H1 (cell line): ENCODE results near the gene LGR4. TPM values are rescaled to one million over a fixed set of nuclear protein-coding genes. Genes with fewer than 3 reads are reported as not detected.

Source experiments
- CTCF ChIA-PET: fragments of 300-600 bp; sonication (Branson Sonifier 250); formaldehyde crosslinking; loops from one replicate; lab custom pipeline; 2021; ENCODE audit not compliant: partially characterized antibody; lab: Charles Lee
- POLR2A ChIA-PET: fragments of 300-600 bp; sonication (Branson Sonifier 250); formaldehyde crosslinking; loops from one replicate; lab custom pipeline; 2021; ENCODE audit warnings: inconsistent platforms; ENCODE audit not compliant: partially characterized antibody; lab: Charles Lee
- DNase-seq, 2 experiments: peaks; one replicate each; pipeline versions ENCODE4 v3.0.0 to v3.0.0-alpha.2; 2010 to 2022; ENCODE audit warnings: low spot score in 2 of 2, low read depth in 1 of 2, mixed read lengths in 1 of 2
- FAIRE-seq: peaks from 2 replicates; lab custom pipeline; 2011; peaks lifted over from hg19 to GRCh38; lab: Jason Lieb, UNC
- H2AFZ ChIP-seq: 2 replicates; pipeline ENCODE4 v1.8.1; 2012; ENCODE audit warnings: low read length, inconsistent platforms
- H2AK5ac ChIP-seq: 2 replicates; pipeline ENCODE4 v1.6.1; 2013; ENCODE audit warnings: low read depth, low read length
- H2BK120ac ChIP-seq: replicated peaks from 2 replicates; pipeline ENCODE3; 2013; ENCODE audit warnings: low read depth, low read length, inconsistent platforms
- H2BK12ac ChIP-seq: 2 replicates; pipeline ENCODE4 v1.6.1; 2013; ENCODE audit warnings: low read depth, low read length
- H2BK15ac ChIP-seq: 2 replicates; pipeline ENCODE4 v1.6.1; 2013; ENCODE audit warnings: low read length
- H2BK20ac ChIP-seq: 2 replicates; pipeline ENCODE4 v1.6.1; 2013; ENCODE audit warnings: low read length
- H2BK5ac ChIP-seq: 2 replicates; pipeline ENCODE4 v1.6.1; 2013; ENCODE audit warnings: low read depth, low read length
- H3K14ac ChIP-seq: 2 replicates; pipeline ENCODE4 v1.6.1; 2013; ENCODE audit warnings: inconsistent platforms; ENCODE audit not compliant: insufficient read length
- H3K18ac ChIP-seq: 2 replicates; pipeline ENCODE4 v1.6.1; 2013; ENCODE audit warnings: low read length; ENCODE audit errors: extremely low read depth
- H3K23ac ChIP-seq: 2 replicates; pipeline ENCODE4 v1.6.1; 2013; ENCODE audit warnings: inconsistent platforms; ENCODE audit not compliant: insufficient read length
- H3K23me2 ChIP-seq: 2 replicates; pipeline ENCODE4 v1.6.1; 2013; ENCODE audit warnings: low read depth, low read length
- H3K27ac ChIP-seq: 2 replicates; pipeline ENCODE4 v1.6.1; 2011; ENCODE audit warnings: low read depth, low read length, inconsistent platforms
- H3K27me3 ChIP-seq, 4 experiments: replicated peaks in 1 of 4; 1 replicate in 1 of 4; 2 replicates in 3 of 4; pipeline versions ENCODE4 v1.6.1 to v1.8.1; 2011 to 2013; ENCODE audit warnings: low read length in 3 of 4, mild to moderate bottlenecking in 3 of 4, inconsistent platforms in 2 of 4, mixed read lengths in 2 of 4, moderate library complexity in 1 of 4; ENCODE audit not compliant: control insufficient read depth in 3 of 4, insufficient read depth in 3 of 4; ENCODE audit errors: extremely low read depth in 1 of 4
- H3K36me3 ChIP-seq, 4 experiments: 2 replicates each; pipeline versions ENCODE4 v1.6.1 to v1.8.1; 2011 to 2013; ENCODE audit warnings: mild to moderate bottlenecking in 4 of 4, low read length in 3 of 4, moderate library complexity in 2 of 4, control low read depth in 1 of 4, inconsistent platforms in 1 of 4; ENCODE audit not compliant: insufficient read depth in 4 of 4, control insufficient read depth in 2 of 4
- H3K4ac ChIP-seq: replicated peaks from 2 replicates; pipeline ENCODE3; 2013; ENCODE audit warnings: low read length, low read depth, mixed read lengths, inconsistent platforms; ENCODE audit not compliant: insufficient read length
- H3K4me1 ChIP-seq, 4 experiments: replicated peaks in 1 of 4; 1 replicate in 1 of 4; 2 replicates in 3 of 4; pipeline versions ENCODE4 v1.6.1 to v1.8.1; 2011 to 2013; ENCODE audit warnings: low read length in 3 of 4, inconsistent platforms in 2 of 4, mixed read lengths in 1 of 4; ENCODE audit not compliant: insufficient read depth in 4 of 4, control insufficient read depth in 3 of 4
- H3K4me2 ChIP-seq, 2 experiments: 2 replicates each; pipeline versions ENCODE4 v1.6.1 to v1.8.1; 2011 to 2013; ENCODE audit warnings: low read depth in 2 of 2, low read length in 2 of 2, control low read depth in 1 of 2, inconsistent platforms in 1 of 2, mild to moderate bottlenecking in 1 of 2; ENCODE audit not compliant: insufficient read depth in 1 of 2
- H3K4me3 ChIP-seq, 4 experiments: fragments of 200-600, 300-600 bp in 1 of 4; sonication (generic), shearing (Covaris generic), sonication (Bioruptor Twin) in 1 of 4; 2 replicates each; pipeline versions ENCODE4 v1.5.1 to v1.8.1; 2011 to 2016; ENCODE audit warnings: low read length in 4 of 4, low read depth in 3 of 4, control low read depth in 2 of 4, inconsistent platforms in 2 of 4, mild to moderate bottlenecking in 2 of 4, mixed read lengths in 1 of 4, moderate library complexity in 1 of 4; ENCODE audit not compliant: insufficient read depth in 2 of 4; ENCODE audit errors: extremely low read depth in 1 of 4
- H3K56ac ChIP-seq: replicated peaks from 2 replicates; pipeline ENCODE3; 2013; ENCODE audit warnings: low read depth, mild to moderate bottlenecking, mixed read lengths, low read length, inconsistent platforms; ENCODE audit not compliant: insufficient read length
- H3K79me1 ChIP-seq: 2 replicates; pipeline ENCODE4 v1.6.1; 2013; ENCODE audit warnings: low read depth, low read length, control low read depth
- H3K79me2 ChIP-seq, 2 experiments: 2 replicates each; pipeline versions ENCODE4 v1.6.1 to v1.8.1; 2012 to 2013; ENCODE audit warnings: low read length in 2 of 2, mild to moderate bottlenecking in 2 of 2, inconsistent platforms in 1 of 2; ENCODE audit not compliant: insufficient read depth in 2 of 2, control insufficient read depth in 1 of 2
- H3K9ac ChIP-seq, 4 experiments: replicated peaks in 1 of 4; 1 replicate in 1 of 4; 2 replicates in 3 of 4; pipeline versions ENCODE4 v1.6.1 to v1.8.1; 2011 to 2013; ENCODE audit warnings: low read depth in 3 of 4, low read length in 3 of 4, control low read depth in 2 of 4, mild to moderate bottlenecking in 2 of 4, moderate library complexity in 2 of 4, inconsistent platforms in 1 of 4; ENCODE audit errors: extremely low read depth in 1 of 4
- H3K9me3 ChIP-seq, 2 experiments: 2 replicates each; pipeline versions ENCODE4 v1.6.1 to v1.8.1; 2012 to 2013; ENCODE audit warnings: mild to moderate bottlenecking in 2 of 2, moderate library complexity in 2 of 2, control low read depth in 1 of 2, inconsistent platforms in 1 of 2, low read depth in 1 of 2, low read length in 1 of 2, mixed read lengths in 1 of 2; ENCODE audit not compliant: insufficient read depth in 2 of 2
- H4K20me1 ChIP-seq, 2 experiments: replicated peaks in 1 of 2; 2 replicates each; pipeline versions ENCODE3 to v1.8.1; 2011 to 2013; ENCODE audit warnings: inconsistent platforms in 2 of 2, low read length in 2 of 2, mild to moderate bottlenecking in 1 of 2; ENCODE audit not compliant: insufficient read depth in 2 of 2, control insufficient read depth in 1 of 2
- H4K5ac ChIP-seq: 2 replicates; pipeline ENCODE4 v1.6.1; 2013; ENCODE audit warnings: low read length, low read depth, mixed read lengths, inconsistent platforms; ENCODE audit not compliant: insufficient read length
- H4K8ac ChIP-seq: 2 replicates; pipeline ENCODE4 v1.8.0; 2013; ENCODE audit warnings: mild to moderate bottlenecking, moderate library complexity, low read length, inconsistent platforms; ENCODE audit not compliant: insufficient read depth; ENCODE audit errors: extremely low read depth
- H4K91ac ChIP-seq: replicated peaks from 2 replicates; pipeline ENCODE3; 2013; ENCODE audit warnings: low read length, mixed read lengths, inconsistent platforms; ENCODE audit not compliant: insufficient read length
- BACH1 ChIP-seq: IDR thresholded peaks from 2 replicates; pipeline ENCODE4 v1.6.1; 2012; ENCODE audit warnings: low read length, improper control_type of control experiment
- BCL11A ChIP-seq, 2 experiments: IDR thresholded peaks; one replicate each; pipeline ENCODE4 v1.6.1; 2011; ENCODE audit warnings: low read depth in 2 of 2, low read length in 2 of 2, mild to moderate bottlenecking in 2 of 2
- KDM1A ChIP-seq: fragments of 200-600, 300-600 bp; sonication (generic); IDR thresholded peaks from 2 replicates; pipeline ENCODE4 v1.7.1; 2016; ENCODE audit warnings: mild to moderate bottlenecking, low read length, borderline replicate concordance
- NANOG ChIP-seq: IDR thresholded peaks from 2 replicates; pipeline ENCODE4 v1.6.1; 2011; ENCODE audit warnings: low read length, low read depth, mild to moderate bottlenecking, inconsistent platforms; ENCODE audit not compliant: insufficient read depth, poor library complexity, severe bottlenecking
- NRF1 ChIP-seq: IDR thresholded peaks from 2 replicates; pipeline ENCODE4 v1.6.1; 2011; ENCODE audit warnings: mild to moderate bottlenecking, low read depth, low read length, improper control_type of control experiment
- POLR2AphosphoS5 ChIP-seq: IDR thresholded peaks from 2 replicates; pipeline ENCODE4 v1.6.1; 2011; ENCODE audit warnings: low read depth, low read length
- RBBP5 ChIP-seq: IDR thresholded peaks from 2 replicates; pipeline ENCODE4 v1.7.1; 2012; ENCODE audit warnings: low read depth, mild to moderate bottlenecking, inconsistent platforms, low read length, moderate library complexity, borderline replicate concordance
- RNF2 ChIP-seq: fragments of 200-900, 300-1000 bp; sonication (generic); IDR thresholded peaks from 2 replicates; pipeline ENCODE4 v1.7.1; 2016; ENCODE audit warnings: borderline replicate concordance, low read depth, mild to moderate bottlenecking, antibody characterized with exemption, low read length; ENCODE audit not compliant: poor library complexity, severe bottlenecking; ENCODE audit errors: missing control alignments
- RXRA ChIP-seq: IDR thresholded peaks from 2 replicates; pipeline ENCODE4 v1.6.1; 2011; ENCODE audit warnings: low read depth, mild to moderate bottlenecking, low read length, moderate library complexity; ENCODE audit not compliant: insufficient read depth
- SAP30 ChIP-seq: fragments of 300-600 bp; sonication (generic); IDR thresholded peaks from 2 replicates; pipeline ENCODE4 v1.7.1; 2012; ENCODE audit warnings: low read length, moderate library complexity, mild to moderate bottlenecking, inconsistent platforms; ENCODE audit not compliant: insufficient read depth, insufficient replicate concordance
- SIX5 ChIP-seq: IDR thresholded peaks from 2 replicates; pipeline ENCODE4 v1.6.1; 2011; ENCODE audit warnings: mild to moderate bottlenecking, low read depth, low read length
- TBP ChIP-seq: IDR thresholded peaks from 2 replicates; pipeline ENCODE4 v1.6.1; 2011; ENCODE audit warnings: low read depth, low read length, improper control_type of control experiment
- WGBS, 2 experiments: shearing (Covaris generic) in 1 of 2; methylation state at CpG; one replicate each; pipeline versions ENCODE4 v1.1.6 to v1.1.7; 2013 to 2015; ENCODE audit warnings: low lambda C conversion rate in 2 of 2, mixed read lengths in 2 of 2, inconsistent platforms in 1 of 2, low coverage in 1 of 2, missing lambda C conversion rate in 1 of 2; ENCODE audit not compliant: insufficient replicate concordance in 2 of 2, insufficient coverage in 1 of 2, insufficient read length in 1 of 2; ENCODE audit errors: extremely low coverage in 1 of 2, missing lambda C conversion rate in 1 of 2; 5-methylcytosine and 5-hydroxymethylcytosine counted together
- polyA plus RNA-seq, 7 experiments: library from polyadenylated mRNA; depleted of rRNA in 3 of 7; stranded (reverse) in 5 of 7; unstranded in 2 of 7; fragments of >200 nt in 5 of 7; fragments of 200-250 nt in 2 of 7; gene quantifications; 1 replicate in 5 of 7; 2 replicates in 1 of 7; 4 replicates in 1 of 7; pipeline versions ENCODE4 v1.2.1 to v1.2.3, GENCODE V29; 2011 to 2013; ENCODE audit warnings: missing spikeins in 2 of 7, mixed read lengths in 2 of 7
- total RNA-seq: library from RNA; stranded (reverse); fragmentation: NEBNext Ultra II Directional; extraction: Animal tissue kit (Norgen Biotek cat#: 25700); gene quantifications from 2 replicates; pipeline ENCODE4 v1.2.1, GENCODE V29; 2021
- TF ChIP-seq, protein P1 (sequence below): IDR thresholded peaks from 2 replicates; pipeline ENCODE4 v1.6.1; 2012; ENCODE audit warnings: inconsistent platforms

The LGR4 gene
- total and polyA plus RNA-seq, 2 of the 8 experiments (the other 6 are each of a cell fraction or from before 2014, with no cell fraction given) = 26.6 to 61.7 TPM

DNA sequence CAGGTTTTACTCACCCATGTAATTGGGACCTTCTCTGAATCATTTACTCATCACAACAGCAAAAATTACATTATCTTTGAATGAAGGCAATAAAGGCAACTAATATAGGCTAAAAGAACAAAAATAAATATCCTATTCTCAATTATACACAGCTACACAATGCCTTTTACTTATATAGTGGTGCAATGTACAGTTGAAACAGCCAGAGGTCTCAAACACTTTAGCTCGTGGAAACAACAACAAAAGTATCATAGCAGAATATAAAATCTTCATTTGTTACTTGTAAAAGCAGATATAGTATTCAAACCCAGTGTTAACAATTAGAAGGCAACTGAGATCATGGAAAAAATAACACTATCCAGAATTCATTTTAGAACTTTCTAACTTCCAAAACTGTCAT is 88.9 kb downstream of the LGR4 start:
- no peak overlapping the region for H3K4ac ChIP-seq
- H4K20me1 ChIP-seq = no peaks in the 10 kb centered on the region
- H4K5ac ChIP-seq = no peak overlapping the region
- POLR2A ChIA-PET = no interaction called here
- H2BK5ac ChIP-seq = no peak overlapping the region
- CTCF ChIA-PET = interaction anchor here (1.7 kb wide), 1 partner anchor 30 kb away, joined by 3 read pairs; no protein-coding TSS in a partner anchor
- H3K23ac ChIP-seq = no peak overlapping the region
- no peak overlapping the region for H2BK15ac ChIP-seq
- no peaks in the 10 kb centered on the region for H3K79me1 ChIP-seq
- FAIRE-seq (no peak), DNase-seq (no peak)
- no peak overlapping the region for H2BK20ac ChIP-seq
- no peak overlapping the region for H3K18ac ChIP-seq
- H2BK120ac ChIP-seq = no peak overlapping the region
- no peak overlapping the region for H4K8ac ChIP-seq
- no peak overlapping the region for H4K91ac ChIP-seq
- H2AFZ ChIP-seq = no peak overlapping the region
- H2BK12ac ChIP-seq = no peak overlapping the region
- WGBS, 2 experiments = 93% methylated on average over 1 of the region's 1 CpG; no CpG with 5 or more reads in 1 of the 2 experiments
- H2AK5ac ChIP-seq = no peak overlapping the region
- no peaks in the 10 kb centered on the region for H3K27me3 ChIP-seq
- 0 out of 4 replicates have a peak, but pooled peaks cover 0 to 8% of the 10 kb centered on the region in 2 experiments for H3K79me2 ChIP-seq
- H3K4me3 ChIP-seq = no peak overlapping the region
- H3K36me3 ChIP-seq = peaks cover 0 to 79% (median 40%) of the 10 kb centered on the region in 4 experiments; a peak in 7 of 8 replicates
- H3K27ac ChIP-seq = no peak overlapping the region
- H3K9me3 ChIP-seq = no peaks in the 10 kb centered on the region
- H3K14ac ChIP-seq = no peak overlapping the region
- H3K23me2 ChIP-seq = no peaks in the 10 kb centered on the region
- H3K4me1 ChIP-seq = 0 out of 7 replicates have a peak, but pooled peaks cover 0 to 5% (median 0%) of the 10 kb centered on the region in 4 experiments
- no peak overlapping the region for H3K4me2 ChIP-seq
- no peak overlapping the region for H3K56ac ChIP-seq
- H3K9ac ChIP-seq = no peak overlapping the region
- no peak for TF ChIP-seq RBBP5
- no peak for TF ChIP-seq KDM1A
- TF ChIP-seq SAP30 = no peak
- TF ChIP-seq RXRA = no peak
- TF ChIP-seq NRF1 = no peak
- TF ChIP-seq, protein P1, sequence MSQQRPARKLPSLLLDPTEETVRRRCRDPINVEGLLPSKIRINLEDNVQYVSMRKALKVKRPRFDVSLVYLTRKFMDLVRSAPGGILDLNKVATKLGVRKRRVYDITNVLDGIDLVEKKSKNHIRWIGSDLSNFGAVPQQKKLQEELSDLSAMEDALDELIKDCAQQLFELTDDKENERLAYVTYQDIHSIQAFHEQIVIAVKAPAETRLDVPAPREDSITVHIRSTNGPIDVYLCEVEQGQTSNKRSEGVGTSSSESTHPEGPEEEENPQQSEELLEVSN = no peak
- TF ChIP-seq SIX5 = no peak
- TF ChIP-seq TBP = no peak
- no peak for TF ChIP-seq BCL11A (IDR thresholded peaks at IDR 0.05; ENCODE audit: low read depth in 2 of 2, low read length in 2 of 2)
- TF ChIP-seq BACH1 = no peak
- TF ChIP-seq NANOG = no peak
- no peak for TF ChIP-seq RNF2
- no peak for TF ChIP-seq POLR2AphosphoS5
